ENCODE data around the gene MCTP1. TPM values are rescaled to one million over a fixed set of nuclear protein-coding genes. Genes with fewer than 3 reads are reported as not detected.

MCTP1 gene
- total and polyA plus RNA-seq, 2 of the 13 experiments (the other 11 are each of a cell fraction or from before 2014, with no cell fraction given), result 0.15 to 0.48 TPM

DNA sequence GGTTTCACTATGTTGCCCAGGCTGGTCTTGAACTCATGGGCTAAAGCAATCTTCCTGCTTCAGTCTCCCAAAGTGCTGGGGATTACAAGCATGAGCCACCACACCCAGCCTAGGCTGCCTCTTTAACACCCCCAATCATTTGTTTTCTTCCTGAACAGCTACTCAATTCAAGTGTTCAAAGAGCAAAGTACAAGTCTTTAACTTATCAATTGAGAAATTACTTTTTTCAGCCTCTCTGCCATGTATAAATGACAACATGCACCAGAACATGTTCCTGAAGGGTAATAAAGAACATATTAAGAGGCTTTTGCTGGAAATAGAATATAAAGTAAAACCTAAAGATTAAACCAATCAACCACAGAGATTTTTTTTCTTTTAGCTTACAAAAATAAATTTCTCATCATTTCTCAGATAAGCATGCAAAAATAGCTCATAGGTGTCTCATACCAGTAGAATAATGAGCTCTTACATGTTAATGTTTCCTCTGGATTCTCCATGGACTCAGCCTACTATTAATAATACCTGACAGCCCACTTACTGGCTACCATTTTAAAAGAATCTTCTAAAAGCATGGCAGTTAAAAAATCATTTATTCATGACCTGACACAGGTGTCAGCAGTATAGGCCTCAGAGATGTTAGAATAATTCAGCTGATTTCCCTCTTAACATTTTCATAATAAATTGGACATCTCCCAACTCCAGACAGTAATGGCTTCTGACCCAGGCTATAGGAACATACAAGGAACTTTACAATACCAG, 60.0 kb downstream of the MCTP1 start:
- H3K27me3 ChIP-seq (ENCODE audit: control insufficient read depth in 1 of 2, insufficient read depth in 2 of 2, low read length in 2 of 2), result no peaks in the 10 kb centered on the region
- no peaks in the 10 kb centered on the region for H4K20me1 ChIP-seq (ENCODE audit: insufficient read depth, low read length)
- ChIA-PET CTCF (ENCODE audit: low intra/inter-chr PET ratio, low total read pairs) (no interaction called here), POLR2A (no interaction called here)
- FAIRE-seq (no peak), DNase-seq (ENCODE audit: low spot score) (no peak), ATAC-seq (no peak)
- H3K79me2 ChIP-seq (ENCODE audit: insufficient read depth, low read length), result no peaks in the 10 kb centered on the region
- no peaks in the 10 kb centered on the region for H3K36me3 ChIP-seq (replicated peaks in 1 of 2; ENCODE audit: control insufficient read depth in 1 of 2, insufficient read depth in 2 of 2, low read length in 2 of 2)
- TF ChIP-seq ZC3H4 (CRISPR knock-in tag; IDR thresholded peaks at IDR 0.05; ENCODE audit: borderline replicate concordance) (no peak), IRX3 (CRISPR knock-in tag; IDR thresholded peaks at IDR 0.05; ENCODE audit: borderline replicate concordance, low read depth) (no peak), GTF2F1 (IDR thresholded peaks at IDR 0.05; ENCODE audit: low read length) (no peak), PLRG1 (conservative IDR thresholded peaks at IDR 0.05) (no peak), KMT2B (CRISPR knock-in tag; IDR thresholded peaks at IDR 0.05) (no peak), ZNF724P (CRISPR knock-in tag; IDR thresholded peaks at IDR 0.05; ENCODE audit: borderline replicate concordance) (no peak), TAF15 (IDR thresholded peaks at IDR 0.05; ENCODE audit: low read depth, low read length, poor library complexity, severe bottlenecking) (no peak), SYNCRIP (IDR thresholded peaks at IDR 0.05; ENCODE audit: insufficient read depth, low read depth, low read length) (no peak)
- TF ChIP-seq, protein P1, sequence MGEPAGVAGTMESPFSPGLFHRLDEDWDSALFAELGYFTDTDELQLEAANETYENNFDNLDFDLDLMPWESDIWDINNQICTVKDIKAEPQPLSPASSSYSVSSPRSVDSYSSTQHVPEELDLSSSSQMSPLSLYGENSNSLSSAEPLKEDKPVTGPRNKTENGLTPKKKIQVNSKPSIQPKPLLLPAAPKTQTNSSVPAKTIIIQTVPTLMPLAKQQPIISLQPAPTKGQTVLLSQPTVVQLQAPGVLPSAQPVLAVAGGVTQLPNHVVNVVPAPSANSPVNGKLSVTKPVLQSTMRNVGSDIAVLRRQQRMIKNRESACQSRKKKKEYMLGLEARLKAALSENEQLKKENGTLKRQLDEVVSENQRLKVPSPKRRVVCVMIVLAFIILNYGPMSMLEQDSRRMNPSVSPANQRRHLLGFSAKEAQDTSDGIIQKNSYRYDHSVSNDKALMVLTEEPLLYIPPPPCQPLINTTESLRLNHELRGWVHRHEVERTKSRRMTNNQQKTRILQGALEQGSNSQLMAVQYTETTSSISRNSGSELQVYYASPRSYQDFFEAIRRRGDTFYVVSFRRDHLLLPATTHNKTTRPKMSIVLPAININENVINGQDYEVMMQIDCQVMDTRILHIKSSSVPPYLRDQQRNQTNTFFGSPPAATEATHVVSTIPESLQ (CRISPR knock-in tag; conservative IDR thresholded peaks at IDR 0.05), result no peak
- TF ChIP-seq, protein P2, sequence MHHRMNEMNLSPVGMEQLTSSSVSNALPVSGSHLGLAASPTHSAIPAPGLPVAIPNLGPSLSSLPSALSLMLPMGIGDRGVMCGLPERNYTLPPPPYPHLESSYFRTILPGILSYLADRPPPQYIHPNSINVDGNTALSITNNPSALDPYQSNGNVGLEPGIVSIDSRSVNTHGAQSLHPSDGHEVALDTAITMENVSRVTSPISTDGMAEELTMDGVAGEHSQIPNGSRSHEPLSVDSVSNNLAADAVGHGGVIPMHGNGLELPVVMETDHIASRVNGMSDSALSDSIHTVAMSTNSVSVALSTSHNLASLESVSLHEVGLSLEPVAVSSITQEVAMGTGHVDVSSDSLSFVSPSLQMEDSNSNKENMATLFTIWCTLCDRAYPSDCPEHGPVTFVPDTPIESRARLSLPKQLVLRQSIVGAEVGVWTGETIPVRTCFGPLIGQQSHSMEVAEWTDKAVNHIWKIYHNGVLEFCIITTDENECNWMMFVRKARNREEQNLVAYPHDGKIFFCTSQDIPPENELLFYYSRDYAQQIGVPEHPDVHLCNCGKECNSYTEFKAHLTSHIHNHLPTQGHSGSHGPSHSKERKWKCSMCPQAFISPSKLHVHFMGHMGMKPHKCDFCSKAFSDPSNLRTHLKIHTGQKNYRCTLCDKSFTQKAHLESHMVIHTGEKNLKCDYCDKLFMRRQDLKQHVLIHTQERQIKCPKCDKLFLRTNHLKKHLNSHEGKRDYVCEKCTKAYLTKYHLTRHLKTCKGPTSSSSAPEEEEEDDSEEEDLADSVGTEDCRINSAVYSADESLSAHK (CRISPR knock-in tag; IDR thresholded peaks at IDR 0.05; ENCODE audit: borderline replicate concordance), result no peak
- TF ChIP-seq, protein P3, sequence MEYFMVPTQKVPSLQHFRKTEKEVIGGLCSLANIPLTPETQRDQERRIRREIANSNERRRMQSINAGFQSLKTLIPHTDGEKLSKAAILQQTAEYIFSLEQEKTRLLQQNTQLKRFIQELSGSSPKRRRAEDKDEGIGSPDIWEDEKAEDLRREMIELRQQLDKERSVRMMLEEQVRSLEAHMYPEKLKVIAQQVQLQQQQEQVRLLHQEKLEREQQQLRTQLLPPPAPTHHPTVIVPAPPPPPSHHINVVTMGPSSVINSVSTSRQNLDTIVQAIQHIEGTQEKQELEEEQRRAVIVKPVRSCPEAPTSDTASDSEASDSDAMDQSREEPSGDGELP (IDR thresholded peaks at IDR 0.05; ENCODE audit: borderline replicate concordance, low read depth), result no peak
- TF ChIP-seq, protein P4, sequence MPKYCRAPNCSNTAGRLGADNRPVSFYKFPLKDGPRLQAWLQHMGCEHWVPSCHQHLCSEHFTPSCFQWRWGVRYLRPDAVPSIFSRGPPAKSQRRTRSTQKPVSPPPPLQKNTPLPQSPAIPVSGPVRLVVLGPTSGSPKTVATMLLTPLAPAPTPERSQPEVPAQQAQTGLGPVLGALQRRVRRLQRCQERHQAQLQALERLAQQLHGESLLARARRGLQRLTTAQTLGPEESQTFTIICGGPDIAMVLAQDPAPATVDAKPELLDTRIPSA (CRISPR knock-in tag; IDR thresholded peaks at IDR 0.05; ENCODE audit: borderline replicate concordance), result no peak
- no peaks in the 10 kb centered on the region for H3K9me3 ChIP-seq (ENCODE audit: low read length)
- intact Hi-C loops (cut with micrococcal nuclease; ENCODE audit: unreplicated experiment), result no loop called here
- no peak overlapping the region for H3K9ac ChIP-seq (ENCODE audit: insufficient read depth, low read depth, low read length)
- H3K4me2 ChIP-seq (ENCODE audit: low read depth, low read length), result no peak overlapping the region
- in situ Hi-C loops (cut with HindIII; ENCODE audit: extremely low pct_ligation_motif_present, low pct_unique_long_range_greater_than_20kb), result no loop called here
- H3K4me3 ChIP-seq (replicated peaks in 1 of 3; ENCODE audit: insufficient read depth in 1 of 3, low read depth in 2 of 3, low read length in 3 of 3), result no peak overlapping the region
- H3K4me1 ChIP-seq (ENCODE audit: insufficient read depth, low read length), result no peaks in the 10 kb centered on the region
- H3K27ac ChIP-seq (ENCODE audit: extremely low read length, insufficient read depth, low read length), result no peak overlapping the region
- BruUV-seq (replicated peaks), result no TSS peak
- H2AFZ ChIP-seq (ENCODE audit: low read length), result no peak overlapping the region
